Esophagus squamous epithelium (tissue), 5 donors: ENCODE data around the gene ODF2L. TPM values are rescaled to one million over a fixed set of nuclear protein-coding genes. Genes with fewer than 3 reads are reported as not detected.

Experiments
- DNase-seq: peaks from one replicate; lab custom pipeline; 2025; lab: John Stamatoyannopoulos, UW
- H3K27ac ChIP-seq, 4 donors: fragments of 200-600 bp; sonication (generic); one replicate each; pipeline ENCODE4 v1.5.1; 2016 to 2019; ENCODE audit warnings: mild to moderate bottlenecking in 1 of 4
- H3K27me3 ChIP-seq, 4 donors: fragments of 200-600 bp; sonication (generic); 1 replicate in 3 of 4; 2 replicates in 1 of 4; pipeline versions ENCODE4 v1.5.1 to v1.6.0; 2017 to 2021; ENCODE audit warnings: antibody characterized with exemption in 1 of 4
- H3K36me3 ChIP-seq, 3 donors: fragments of 200-600 bp; sonication (generic); one replicate each; pipeline ENCODE4 v1.5.1; 2016 to 2019
- H3K4me1 ChIP-seq, 3 donors: fragments of 200-600 bp; sonication (generic); one replicate each; pipeline ENCODE4 v1.5.1; 2017 to 2019
- H3K4me3 ChIP-seq, 4 donors: fragments of 200-600 bp; sonication (generic); 1 replicate in 3 of 4; 2 replicates in 1 of 4; pipeline ENCODE4 v1.5.1; 2016 to 2019; ENCODE audit warnings: mild to moderate bottlenecking in 2 of 4, moderate library complexity in 1 of 4
- H3K9me3 ChIP-seq, 3 donors: fragments of 200-600 bp; sonication (generic); one replicate each; pipeline ENCODE4 v1.5.1; 2016 to 2019
- POLR2A ChIP-seq, 4 donors: fragments of 450-650 bp; IDR thresholded peaks; one replicate each; pipeline ENCODE4 v1.6.1; 2017; ENCODE audit warnings: antibody characterized with exemption in 4 of 4, mild to moderate bottlenecking in 4 of 4, moderate library complexity in 3 of 4
- WGBS, 2 donors: methylation state at CpG; one replicate each; pipeline ENCODE4 v1.1.5; 2018; 5-methylcytosine and 5-hydroxymethylcytosine counted together
- intact Hi-C: fragments of 100-400 bp; cut with DNase I; formaldehyde crosslinking; loops from one replicate; pipeline ENCODE4 v1.15.0; 2022
- total RNA-seq, 4 donors: library from RNA; depleted of rRNA; stranded (reverse); fragments of >200 nt; gene quantifications; one replicate each; pipeline ENCODE4 v1.1.0, GENCODE V29; 2016
- TF ChIP-seq, protein P1 (sequence below), 6 experiments: fragments of 450-650 bp in 4 of 6; fragments of 200-600 bp in 2 of 6; sonication (generic) in 2 of 6; IDR thresholded peaks; one replicate each; pipeline ENCODE4 v1.5.1; 2016 to 2019; ENCODE audit warnings: antibody characterized with exemption in 6 of 6, mild to moderate bottlenecking in 4 of 6, moderate library complexity in 4 of 6
- donor health status: DM: yes; HTN: yes; CAD: no.

Gene ODF2L
- total RNA-seq, 4 donors from 2014 or later, result 20.9 to 37.1 (median 26.2) TPM

DNA sequence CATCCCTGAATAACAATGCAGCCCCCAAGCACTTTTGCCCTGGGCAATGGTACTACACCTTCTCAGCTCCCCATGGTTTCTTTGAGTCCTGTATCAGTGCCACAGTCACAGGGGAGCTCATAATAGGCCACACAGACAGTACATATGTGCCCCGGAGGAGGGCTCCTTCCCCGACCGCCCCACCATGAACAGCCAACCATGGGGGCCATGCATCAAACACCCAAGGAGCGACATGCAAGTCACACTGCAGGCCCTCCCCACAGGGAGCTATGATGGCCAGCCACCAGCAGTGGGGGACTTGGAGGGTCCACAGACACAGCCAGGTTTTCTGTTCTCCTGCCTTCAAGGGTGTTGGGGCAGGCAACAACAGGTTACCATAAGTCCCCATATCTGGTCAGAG is 14.8 kb upstream of the ODF2L start:
- no peaks in the 10 kb centered on the region for H3K9me3 ChIP-seq

DNA sequence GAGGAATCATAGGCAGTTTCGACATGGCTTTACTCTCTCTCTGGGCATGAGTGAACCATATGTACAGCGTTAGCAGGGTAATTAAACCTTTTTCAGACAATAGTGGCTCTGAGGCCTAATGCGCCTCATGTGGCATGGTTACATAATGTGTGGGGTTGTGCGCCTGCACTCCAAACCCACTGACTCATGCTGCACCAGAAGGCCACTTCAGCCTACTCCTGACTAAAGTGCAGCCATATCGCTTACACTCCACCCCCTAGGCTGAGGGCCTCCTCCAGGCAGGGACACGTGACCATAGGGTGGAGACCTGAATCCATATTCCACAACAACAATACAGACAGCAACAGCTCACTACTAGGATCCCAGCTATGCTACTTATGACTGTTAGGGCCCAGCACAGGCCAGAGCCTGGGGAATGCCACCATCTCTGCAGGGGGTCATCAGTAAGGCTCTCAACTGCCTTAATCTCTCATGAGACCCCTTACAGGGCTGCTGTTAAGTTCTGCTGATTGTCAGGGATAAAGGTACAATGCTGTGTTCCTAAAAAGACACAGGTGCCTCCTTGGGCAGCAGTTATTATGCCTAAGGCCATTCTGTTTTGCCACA is 13.4 kb upstream of the ODF2L start:
- no peak overlapping the region for H3K27ac ChIP-seq
- H3K4me3 ChIP-seq, result no peak overlapping the region
- H3K9me3 ChIP-seq, result no peaks in the 10 kb centered on the region
- H3K4me1 ChIP-seq, result no peaks in the 10 kb centered on the region
- intact Hi-C loops, result no loop called here
- DNase-seq, result no peak
- H3K27me3 ChIP-seq, result no peaks in the 10 kb centered on the region
- no peak for TF ChIP-seq POLR2A (IDR thresholded peaks at IDR 0.05)
- TF ChIP-seq, protein P1, sequence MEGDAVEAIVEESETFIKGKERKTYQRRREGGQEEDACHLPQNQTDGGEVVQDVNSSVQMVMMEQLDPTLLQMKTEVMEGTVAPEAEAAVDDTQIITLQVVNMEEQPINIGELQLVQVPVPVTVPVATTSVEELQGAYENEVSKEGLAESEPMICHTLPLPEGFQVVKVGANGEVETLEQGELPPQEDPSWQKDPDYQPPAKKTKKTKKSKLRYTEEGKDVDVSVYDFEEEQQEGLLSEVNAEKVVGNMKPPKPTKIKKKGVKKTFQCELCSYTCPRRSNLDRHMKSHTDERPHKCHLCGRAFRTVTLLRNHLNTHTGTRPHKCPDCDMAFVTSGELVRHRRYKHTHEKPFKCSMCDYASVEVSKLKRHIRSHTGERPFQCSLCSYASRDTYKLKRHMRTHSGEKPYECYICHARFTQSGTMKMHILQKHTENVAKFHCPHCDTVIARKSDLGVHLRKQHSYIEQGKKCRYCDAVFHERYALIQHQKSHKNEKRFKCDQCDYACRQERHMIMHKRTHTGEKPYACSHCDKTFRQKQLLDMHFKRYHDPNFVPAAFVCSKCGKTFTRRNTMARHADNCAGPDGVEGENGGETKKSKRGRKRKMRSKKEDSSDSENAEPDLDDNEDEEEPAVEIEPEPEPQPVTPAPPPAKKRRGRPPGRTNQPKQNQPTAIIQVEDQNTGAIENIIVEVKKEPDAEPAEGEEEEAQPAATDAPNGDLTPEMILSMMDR (IDR thresholded peaks at IDR 0.05), result no peak
- H3K36me3 ChIP-seq, result no peaks in the 10 kb centered on the region
- WGBS, 2 donors, result 88 to 98% methylated on average over 6 of the region's 6 CpGs

More for the DNA sequence above, 14.8 kb upstream of the ODF2L start:
- H3K4me1 ChIP-seq, result no peaks in the 10 kb centered on the region
- no peak for DNase-seq
- TF ChIP-seq, protein P1 (IDR thresholded peaks at IDR 0.05), result no peak
- no peak for TF ChIP-seq POLR2A (IDR thresholded peaks at IDR 0.05)
- H3K36me3 ChIP-seq, result no peaks in the 10 kb centered on the region
- H3K27ac ChIP-seq, result no peak overlapping the region
- H3K4me3 ChIP-seq, result no peak overlapping the region
- intact Hi-C loops, result no loop called here
- WGBS, 2 donors, result no CpG with 5 or more reads among the region's 4 CpGs
- H3K27me3 ChIP-seq, result no peaks in the 10 kb centered on the region

DNA sequence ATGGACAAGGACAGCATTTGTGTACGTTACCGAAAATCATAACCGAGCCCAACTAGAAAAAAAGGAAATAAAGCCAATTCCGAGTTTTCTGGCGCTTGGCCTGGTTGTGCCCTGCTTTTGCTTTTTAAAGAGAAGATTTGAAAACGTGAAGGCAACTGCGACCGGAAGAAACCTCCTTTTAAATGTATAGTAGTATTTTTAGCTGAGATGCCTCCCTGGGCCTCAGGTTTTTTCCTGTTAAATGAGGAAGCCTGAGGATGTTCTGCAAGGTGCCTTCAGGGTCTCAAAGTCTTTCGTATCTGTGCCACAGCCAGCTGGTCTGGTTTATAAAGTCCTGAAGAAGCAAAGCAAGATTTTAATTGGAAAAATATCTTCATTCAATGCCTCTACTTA is 371 bp upstream of the ODF2L start:
- intact Hi-C loops, result no loop called here
- H3K4me1 ChIP-seq, result peaks cover 7 to 39% (median 11%) of the 10 kb centered on the region in 3 donors
- H3K27ac ChIP-seq, result peak overlapping the region; percentile 87 to 91 (median 89)
- 1 to 4% methylated on average over 9 of the region's 9 CpGs for WGBS, 2 donors
- TF ChIP-seq POLR2A (IDR thresholded peaks at IDR 0.05), result peak in 1 of 4 donors; percentile 2
- TF ChIP-seq, protein P1 (IDR thresholded peaks at IDR 0.05), result no peak
- no peaks in the 10 kb centered on the region for H3K27me3 ChIP-seq
- no peak for DNase-seq
- H3K4me3 ChIP-seq, result peak overlapping the region; percentile 85 to 92 (median 86)
- no peaks in the 10 kb centered on the region for H3K36me3 ChIP-seq
- no peaks in the 10 kb centered on the region for H3K9me3 ChIP-seq

DNA sequence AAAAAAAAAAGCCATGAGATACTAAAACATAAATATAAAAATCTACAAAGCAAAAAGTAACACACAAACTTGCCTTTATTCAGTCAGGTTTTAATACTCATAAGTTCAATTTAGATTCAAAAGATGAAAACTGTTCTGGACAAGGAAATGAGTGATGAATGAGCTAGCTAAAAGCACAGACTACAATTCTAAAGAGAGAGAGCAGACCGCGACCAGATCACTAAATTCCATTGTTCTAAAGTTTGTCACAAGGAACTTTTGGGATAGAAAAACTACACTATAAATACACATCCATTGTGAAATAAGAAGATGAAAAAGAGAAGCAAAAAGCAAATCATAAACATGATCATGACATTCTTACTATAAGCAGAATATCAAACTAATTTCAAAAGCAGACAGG is 1.7 kb downstream of the ODF2L start:
- Histone ChIP-seq H3K4me3 (peak overlapping the region in 2 of 4 donors; percentile 85 to 87), H3K36me3 (no peaks in the 10 kb centered on the region), H3K27ac (peak overlapping the region in 1 of 4 donors; percentile 91), H3K27me3 (no peaks in the 10 kb centered on the region), H3K4me1 (peaks cover 7 to 44% (median 11%) of the 10 kb centered on the region in 3 donors), H3K9me3 (no peaks in the 10 kb centered on the region)
- DNase-seq, result no peak
- WGBS, 2 donors, result 27 to 43% methylated on average over 2 of the region's 2 CpGs
- no peak for TF ChIP-seq POLR2A (IDR thresholded peaks at IDR 0.05)
- TF ChIP-seq, protein P1 (IDR thresholded peaks at IDR 0.05), result no peak
- intact Hi-C loops, result no loop called here

DNA sequence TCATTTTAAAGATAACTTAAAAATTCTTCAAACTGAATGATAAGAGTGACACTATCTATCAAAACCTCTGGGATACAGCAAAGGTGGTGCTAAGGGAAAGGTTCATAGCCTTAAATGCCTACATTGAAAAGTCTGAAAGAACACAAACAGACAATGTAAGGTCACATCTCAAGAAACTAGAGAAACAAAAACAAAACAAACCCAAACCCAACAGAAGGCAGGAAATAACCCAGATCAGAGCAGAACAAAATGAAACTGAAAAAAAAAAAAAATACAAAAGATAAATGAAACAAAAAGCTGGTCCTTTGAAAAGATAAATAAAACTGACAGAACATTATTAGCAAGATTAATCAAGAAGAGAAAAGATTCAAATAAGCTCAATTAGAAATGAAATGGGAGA is 6.8 kb downstream of the ODF2L start:
- intact Hi-C loops, result loop anchor here (10.0 kb wide), 1 partner anchor 105 kb away; no protein-coding TSS in a partner anchor

More for the DNA sequence above, 6.8 kb downstream of the ODF2L start:
- TF ChIP-seq POLR2A (IDR thresholded peaks at IDR 0.05), result no peak
- H3K27ac ChIP-seq, result peak overlapping the region in 2 of 4 donors; percentile 32 to 43
- no peaks in the 10 kb centered on the region for H3K9me3 ChIP-seq
- H3K4me1 ChIP-seq, result peaks cover 0 to 29% (median 10%) of the 10 kb centered on the region in 3 donors
- H3K27me3 ChIP-seq, result no peaks in the 10 kb centered on the region
- H3K4me3 ChIP-seq, result no peak overlapping the region
- DNase-seq, result no peak
- no peaks in the 10 kb centered on the region for H3K36me3 ChIP-seq
